HG03108 (cell line): ENCODE data around the gene TENM4.

ENCODE experiments used
- ATAC-seq: cut with Tn5 transposase; IDR thresholded peaks from one replicate; pipeline ENCODE4 v1.9.1; 2021; ENCODE audit warnings: moderate library complexity; ENCODE audit not compliant: unreplicated experiment

TENM4 gene

DNA sequence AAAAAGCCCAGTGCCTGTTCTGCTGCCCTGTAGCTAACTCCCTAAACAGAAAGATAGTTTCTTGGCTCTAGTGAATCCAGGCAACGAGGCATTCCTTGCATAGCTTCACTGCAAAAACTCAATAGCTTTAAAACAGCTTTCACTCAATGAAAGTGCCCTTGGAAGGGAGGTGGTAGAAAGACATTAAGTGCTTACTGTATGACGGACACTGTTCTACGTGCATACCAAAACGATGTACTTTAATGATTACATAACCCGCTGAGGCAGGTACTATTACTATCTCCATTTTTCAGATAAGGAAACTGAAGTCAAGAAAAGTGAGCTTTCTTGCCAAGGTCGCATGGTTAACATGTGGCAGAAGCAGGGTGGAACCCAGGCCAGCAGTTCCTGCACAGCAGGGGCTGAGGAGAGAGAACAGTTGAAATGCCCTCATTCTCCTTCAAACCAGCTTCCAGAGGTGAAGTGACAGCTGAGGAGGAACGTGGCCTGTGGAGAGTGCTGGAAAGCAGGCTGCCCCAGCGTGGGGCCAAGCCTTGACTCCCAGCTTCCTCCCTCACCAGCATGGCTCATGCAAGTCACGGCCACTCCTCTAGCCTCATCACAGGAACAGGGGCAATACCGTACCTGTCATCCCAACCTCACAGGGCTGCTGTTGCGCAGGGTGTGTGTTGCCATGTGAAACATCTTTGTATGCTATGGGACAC lies 638.6 kb downstream of the TENM4 start:
- ATAC-seq = no peak

DNA sequence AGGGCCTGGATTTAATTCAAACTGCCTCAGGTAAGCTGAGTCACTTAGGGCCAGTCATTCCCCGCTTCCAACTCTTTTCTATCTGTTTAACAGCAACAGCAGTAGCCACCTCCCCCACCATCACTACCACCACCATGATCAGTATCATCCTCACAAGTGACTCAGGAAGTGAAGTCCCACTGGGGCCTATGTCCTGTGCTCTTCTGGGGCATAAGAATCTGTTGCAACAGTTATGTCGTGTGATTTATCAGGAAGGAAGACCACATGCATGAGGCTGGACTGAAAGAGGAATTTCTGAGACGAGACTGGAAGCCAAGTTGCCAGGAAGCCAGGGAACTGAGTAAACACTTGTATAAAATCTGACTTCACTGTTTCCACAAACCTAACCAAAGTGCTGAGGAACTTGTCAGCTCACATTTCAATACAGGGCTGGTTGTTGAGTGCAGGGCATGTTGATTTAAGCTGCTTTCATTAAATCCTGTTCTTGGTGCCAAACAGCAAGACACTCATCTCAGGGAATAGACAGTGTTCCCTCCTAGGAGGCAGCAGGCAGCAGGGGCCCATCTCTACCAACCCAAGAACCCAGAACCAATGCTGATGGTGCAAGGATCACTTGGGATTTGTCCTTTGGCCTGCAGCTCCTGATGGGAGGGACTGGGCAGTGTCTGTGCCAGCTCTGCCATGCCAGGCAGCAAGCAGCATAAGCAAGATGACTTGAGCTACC lies 639.5 kb downstream of the TENM4 start:
- no peak for ATAC-seq

DNA sequence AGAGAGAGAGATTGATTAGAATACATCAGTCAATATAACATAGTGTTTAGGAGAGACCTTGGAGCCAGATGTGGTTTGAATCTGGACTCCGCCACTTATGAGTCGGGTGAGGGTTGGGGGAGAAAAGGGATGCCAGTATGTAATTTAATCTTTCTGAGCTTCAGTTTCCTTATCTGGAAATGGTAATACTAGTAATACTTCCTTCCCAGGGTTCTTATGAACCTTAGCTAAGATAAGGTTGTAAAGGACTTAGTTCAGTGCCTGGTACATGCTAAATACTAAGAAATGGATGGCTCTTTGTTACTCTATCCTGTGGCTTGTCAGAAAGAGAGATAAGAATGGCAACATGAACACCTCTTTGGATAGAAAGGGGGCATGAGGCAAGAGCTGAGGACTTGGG lies 640.1 kb downstream of the TENM4 start:
- ATAC-seq = no peak

DNA sequence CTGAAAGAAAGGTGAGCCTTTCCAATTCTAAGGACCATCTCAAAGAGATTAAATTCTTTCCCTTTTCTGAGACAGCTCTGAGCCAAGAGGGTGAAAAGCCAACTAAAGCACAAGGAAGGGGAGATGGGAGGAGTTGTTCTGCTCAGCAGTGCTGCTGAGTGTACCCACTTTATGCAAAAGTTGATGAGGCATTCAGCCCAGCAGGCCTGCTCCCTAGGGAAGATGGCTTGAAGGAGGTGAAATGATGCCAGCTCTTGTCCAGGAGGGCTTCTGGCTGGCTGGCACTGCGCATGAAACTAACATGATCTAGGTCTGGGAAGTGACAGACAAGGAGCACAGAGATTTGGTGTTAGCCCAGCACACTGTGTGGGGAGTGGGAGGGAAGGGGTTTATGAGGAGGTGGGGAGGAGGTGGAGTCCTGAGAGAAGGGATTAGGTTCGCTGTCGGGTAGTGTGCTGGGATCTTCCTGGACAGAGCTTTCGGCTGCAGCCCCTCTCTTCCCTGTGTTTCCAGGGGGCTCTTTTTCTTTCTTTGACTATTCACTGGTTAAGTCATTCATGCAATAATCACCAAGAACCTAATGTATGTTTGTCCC lies 640.6 kb downstream of the TENM4 start:
- ATAC-seq = no peak

DNA sequence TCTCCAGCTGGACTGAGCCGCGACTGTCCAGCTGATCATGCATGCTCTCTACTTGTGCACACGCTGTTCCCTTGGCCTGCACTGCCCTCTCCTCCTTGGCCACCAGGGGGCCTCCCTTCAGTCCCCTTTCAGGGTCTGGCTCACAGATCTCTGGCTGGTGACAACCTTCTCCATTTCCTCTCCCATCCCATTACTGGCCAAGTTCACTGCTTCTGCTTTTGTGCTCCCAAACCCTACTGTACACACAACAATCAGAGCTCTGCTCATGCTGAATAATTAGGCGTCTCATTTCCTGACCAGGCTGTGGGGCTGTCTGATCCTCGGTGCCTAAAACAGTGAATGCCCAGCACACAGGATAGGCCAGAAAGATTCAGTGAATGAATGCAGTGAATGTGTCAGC lies 642.2 kb downstream of the TENM4 start:
- peak; percentile 78 for ATAC-seq

DNA sequence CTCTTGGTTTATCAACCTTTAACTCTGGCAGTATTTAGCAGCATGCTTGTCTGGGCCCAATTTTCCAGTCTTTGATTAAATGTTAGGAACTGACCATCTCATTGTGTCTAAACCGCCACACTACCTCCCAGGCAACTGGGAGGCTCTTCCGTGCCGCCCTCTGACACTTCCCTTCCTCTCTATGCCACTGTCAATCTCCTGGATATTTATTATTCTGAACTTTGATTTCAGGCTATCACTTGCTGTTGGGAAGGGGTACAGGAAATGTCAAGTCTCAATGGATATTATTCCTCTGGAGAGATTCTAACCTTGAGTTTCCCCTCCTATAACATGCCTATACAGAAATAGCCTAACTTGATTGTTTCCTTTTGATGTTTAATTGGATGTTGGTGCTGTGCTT lies 643.3 kb downstream of the TENM4 start:
- ATAC-seq = no peak

DNA sequence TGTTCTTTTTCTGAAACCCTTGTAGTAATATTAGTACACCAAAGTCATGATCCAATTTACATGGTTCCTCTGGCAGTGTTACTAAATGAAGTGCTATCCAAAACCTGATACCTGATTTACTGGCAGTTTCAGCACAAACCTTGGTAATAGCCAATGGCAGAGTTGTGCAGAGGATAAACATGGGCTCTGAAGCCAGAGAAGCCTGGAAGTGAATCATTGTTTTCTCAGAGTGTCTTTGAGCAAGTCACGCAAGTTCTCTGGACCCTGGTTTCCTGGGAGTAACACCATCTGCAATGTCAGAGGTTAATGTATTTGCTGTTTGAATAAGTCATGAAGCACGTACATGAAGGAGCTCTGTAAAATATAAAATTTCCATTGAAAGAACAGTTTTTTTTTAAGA lies 643.9 kb downstream of the TENM4 start:
- no peak for ATAC-seq

DNA sequence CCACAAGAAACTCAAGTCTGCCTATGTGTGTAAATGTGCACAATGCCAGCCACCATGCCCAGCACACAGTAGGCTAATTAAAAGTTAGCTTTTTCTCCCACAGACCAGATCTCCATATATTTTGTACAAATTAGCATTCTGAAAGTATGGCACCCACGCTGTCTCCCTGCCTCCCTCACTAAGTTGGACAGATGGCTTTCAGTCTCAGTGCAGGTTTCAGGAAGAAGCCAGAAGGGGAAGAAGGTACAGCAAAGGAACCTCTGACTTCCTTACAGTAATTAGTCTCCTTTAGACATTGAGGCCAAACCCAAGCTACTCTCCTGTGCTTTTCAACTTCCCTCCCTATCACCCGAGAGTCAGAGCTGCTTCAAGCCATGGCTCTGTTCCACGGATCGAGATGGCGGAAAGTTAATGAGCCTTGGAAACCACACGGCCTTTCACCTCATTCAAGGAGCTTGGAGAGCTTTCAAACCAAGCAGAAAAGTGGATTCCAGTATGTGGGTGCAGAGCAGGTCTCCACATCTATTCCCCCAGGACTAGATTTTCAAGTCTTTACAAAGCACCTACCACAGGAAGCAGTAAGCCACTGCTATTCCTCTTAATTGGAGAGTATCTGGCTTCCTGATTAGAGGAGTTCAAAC lies 645.1 kb downstream of the TENM4 start:
- no peak for ATAC-seq

DNA sequence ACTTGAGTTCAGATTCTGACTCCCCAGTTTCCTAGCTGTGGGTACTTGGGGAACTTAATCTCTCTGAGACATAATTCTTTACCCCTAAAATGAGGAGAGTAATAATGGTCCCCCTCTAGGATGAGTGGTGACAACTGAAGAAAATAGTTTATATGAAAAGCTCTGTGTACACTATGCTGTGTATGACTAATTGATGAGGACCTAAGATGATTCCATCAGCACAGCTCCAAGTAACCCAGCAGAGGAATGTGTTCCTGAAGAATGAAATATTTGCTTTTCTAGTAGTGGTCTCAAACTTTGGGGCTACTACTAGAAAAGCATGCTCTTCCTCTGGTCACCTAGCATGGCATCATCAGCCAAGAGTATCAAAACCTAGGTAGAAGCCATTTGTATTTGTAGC lies 648.9 kb downstream of the TENM4 start:
- no peak for ATAC-seq

DNA sequence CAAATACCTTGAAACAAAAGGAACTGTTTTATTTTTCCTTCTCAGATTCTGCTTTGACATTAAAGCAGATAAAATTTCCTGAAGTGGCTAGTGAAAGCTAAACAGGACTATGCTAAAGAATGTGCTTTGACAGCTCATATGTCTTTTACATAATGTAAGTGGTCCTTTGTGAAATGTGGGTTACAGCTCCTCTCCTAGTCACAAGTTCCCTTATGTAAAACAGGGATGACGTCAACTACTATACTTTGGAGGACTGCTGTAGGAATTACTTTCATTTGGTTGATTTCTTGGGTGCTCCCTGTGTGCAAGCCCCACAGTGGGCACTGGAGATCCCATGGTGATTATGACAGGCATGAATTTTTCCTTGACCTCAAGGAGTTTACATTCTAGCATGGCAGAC lies 649.6 kb downstream of the TENM4 start:
- ATAC-seq = no peak

DNA sequence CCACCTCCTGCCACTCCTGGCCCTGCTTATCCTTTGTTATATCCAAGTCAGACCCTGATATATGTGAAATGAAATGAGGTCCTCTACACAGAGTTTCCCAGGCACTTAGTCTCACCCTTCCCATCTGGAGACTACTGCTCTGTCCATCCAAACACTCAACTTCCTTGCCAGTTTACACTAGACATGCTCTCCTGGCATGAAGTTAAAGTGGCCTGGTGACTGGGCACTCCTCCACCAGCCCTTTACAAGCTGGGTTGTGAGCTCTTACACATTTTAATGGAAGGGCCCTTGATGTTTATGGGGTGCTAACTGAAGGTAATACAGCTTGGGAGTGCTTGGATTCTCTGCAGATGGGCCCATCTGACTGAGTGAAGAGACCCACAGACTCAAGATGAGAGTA lies 650.0 kb downstream of the TENM4 start:
- no peak for ATAC-seq

DNA sequence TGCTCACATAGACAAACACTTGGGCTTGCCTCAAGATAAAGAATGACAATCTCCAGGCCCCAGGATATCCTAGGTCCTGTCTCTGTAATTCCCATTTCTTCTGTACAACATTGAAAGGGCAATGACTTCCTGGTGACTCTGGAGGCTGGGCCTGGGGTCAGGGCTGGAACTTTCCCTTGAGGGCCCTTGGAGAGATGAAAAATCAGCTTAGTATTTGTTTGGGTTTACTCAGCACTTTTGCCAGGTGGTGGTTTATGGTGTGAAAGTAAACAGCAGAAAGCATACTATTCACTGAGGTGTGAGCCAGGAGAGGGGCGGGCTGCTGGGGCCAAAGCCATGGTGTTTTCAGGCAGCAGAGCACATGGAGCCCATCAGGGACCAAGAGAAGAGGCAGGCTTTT lies 651.5 kb downstream of the TENM4 start:
- no peak for ATAC-seq

DNA sequence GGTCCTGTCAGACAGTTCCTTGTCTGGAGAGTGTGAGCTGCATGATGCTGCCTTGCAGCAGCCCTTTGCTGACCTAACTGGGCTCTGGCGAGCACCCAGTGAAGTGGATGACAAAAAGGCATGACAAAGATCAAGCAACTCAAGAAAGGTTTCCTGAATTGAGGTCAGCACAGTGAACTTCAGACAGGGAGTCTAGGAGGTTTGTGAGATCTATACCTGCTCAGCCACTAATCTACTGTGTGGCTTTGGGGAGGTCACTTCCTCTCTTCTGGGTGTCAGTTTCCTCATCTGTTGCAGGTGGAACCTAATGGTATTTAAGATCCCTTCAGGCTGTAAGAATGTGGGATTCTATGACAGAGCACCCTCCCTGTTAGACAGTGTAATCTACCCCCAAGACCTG lies 652.3 kb downstream of the TENM4 start:
- no peak for ATAC-seq

DNA sequence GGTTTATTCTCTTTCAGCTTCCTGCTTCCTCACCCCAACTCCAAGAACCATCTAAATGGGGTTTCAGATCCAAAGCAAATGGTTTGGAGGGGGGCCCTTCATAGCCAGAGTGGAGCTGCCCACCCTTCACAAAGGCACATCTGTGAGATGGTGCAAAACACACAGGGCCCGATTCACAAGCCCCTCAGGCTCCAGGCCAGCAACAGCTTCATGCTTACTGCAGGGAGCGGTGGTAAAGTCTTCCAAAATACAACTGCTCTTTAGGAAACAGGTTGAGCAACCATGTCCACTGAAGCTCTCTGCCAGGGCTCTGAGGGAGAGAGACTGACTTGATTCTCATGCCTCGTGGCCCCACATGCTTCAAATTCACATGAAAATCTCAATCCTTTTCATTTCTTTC lies 653.1 kb downstream of the TENM4 start:
- ATAC-seq = no peak

DNA sequence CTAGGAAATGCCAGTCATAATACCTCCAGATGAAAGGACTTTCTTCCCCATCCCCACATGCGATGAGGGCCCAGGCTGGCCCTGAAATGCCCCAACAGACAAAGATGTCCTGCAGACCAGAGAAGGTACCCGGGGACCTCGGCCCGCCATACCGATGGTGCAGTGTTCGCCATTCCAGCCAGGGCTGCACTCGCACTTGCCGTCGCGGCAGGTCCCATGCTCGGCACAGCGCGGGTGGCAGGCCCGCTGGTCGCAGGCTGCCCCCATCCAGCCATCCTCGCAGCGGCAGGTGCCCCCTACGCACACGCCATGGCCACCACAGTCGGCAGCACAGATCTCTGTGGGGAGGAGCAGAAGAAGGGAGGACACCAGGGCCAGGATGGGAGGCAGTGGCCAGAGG lies 654.1 kb downstream of the TENM4 start:
- no peak for ATAC-seq

DNA sequence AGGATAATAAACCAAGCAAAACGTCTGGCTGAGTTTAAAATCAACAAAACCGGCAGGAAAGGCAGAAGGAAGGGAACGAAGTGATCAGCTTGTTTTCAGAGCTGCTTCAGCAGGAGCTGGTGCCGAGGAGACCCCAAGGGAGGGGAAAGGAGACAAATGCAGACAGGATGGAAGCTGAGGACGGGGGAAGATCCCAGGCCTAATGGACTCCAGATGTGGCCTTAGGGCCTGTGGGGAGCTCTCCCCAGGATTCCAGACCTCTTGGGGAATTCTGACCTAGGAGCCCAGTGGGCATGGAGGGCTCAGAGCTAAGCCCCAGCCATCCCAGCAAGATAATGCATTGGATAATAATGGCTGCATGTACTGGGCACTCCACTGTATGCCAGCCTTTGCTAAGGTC lies 654.7 kb downstream of the TENM4 start:
- no peak for ATAC-seq

DNA sequence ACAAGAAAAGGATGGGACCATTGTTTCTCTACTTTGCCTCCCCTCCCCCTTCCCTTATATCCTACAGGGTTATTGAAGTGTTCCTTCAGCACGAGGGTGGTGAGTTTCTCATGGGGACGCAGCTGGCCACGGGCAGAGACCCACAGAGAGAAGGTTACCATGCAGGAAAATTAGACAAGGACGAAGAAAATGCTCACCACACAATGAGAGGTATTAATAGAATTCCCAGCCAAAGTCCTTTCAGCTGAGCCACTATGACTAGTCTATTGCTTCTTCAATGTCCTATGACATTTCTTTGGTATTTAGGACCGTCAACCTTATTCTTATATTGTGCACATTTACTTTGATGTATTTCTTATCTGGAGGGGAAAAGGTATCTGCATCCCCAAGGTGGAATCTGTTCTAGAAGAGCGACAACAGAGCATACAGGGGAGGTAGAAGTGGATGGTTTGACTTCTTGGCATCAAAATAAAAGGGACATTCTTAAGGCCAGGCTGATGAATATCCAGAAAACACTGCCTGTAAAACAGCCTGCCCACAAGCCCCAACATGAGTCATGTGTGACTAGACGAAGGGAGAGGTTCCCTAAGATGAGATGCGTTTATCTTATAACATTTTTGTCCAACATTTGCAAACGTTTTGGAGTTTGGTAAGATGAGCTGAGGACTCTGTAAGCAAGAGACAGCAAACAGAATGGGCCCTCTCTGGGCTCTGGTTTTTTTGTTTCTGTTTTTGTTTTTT lies 656.3 kb downstream of the TENM4 start:
- ATAC-seq = no peak

DNA sequence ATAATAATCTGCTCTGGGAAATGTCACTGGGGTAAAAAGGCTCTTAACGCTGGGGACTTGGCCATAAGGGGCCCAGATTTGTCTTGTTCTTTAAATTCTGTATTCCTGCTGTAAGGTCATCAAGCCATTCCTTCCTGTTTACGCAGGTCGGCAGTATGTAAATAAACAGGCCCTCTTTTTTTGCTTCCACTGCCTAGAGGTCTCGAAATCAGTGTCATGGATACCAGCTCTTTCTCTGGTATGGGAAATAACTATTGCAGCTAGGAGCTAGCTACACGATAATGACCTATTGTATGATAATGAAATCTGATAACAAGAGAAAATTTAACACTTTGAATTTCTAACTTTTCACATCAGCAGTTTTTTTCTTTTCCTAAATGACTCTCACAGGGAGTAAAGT lies 657.0 kb downstream of the TENM4 start:
- ATAC-seq = no peak

DNA sequence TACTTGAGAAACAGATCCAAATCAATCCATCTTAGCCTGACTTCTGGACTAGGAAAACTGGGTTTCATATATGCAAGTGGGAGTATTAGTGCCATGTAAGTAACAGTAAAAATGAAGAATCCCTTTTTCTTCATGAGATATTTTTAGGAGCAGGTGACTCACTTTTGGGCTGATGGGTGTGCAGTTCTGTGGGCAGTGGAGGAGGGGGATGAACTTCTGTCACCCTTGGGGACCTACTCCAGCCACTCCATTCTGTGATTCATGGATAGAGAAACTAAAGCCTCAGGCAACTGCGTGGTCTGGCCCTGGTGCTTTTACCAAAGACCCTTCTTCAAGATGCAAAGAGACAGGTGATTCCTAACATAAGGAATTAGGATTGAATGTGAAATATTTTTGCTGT lies 657.5 kb downstream of the TENM4 start:
- ATAC-seq = no peak

DNA sequence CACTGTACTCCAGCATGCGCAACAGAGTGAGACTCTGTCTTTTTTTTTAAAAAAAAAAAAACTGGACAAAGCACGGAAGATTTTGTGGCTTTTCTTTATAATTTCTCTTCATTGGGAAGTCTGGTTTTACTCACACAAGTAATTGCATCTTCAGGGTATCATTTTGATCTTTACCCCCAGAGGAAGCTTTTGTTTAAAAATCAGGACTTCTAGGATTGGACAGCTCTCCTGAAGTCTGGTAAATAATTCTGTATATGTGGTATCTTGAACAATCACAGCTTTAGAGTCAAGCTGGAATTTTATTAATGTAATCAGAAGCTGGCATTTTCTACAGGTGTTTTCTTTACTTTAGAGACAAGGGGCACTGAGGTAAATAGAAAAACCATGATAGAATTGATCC lies 658.1 kb downstream of the TENM4 start:
- no peak for ATAC-seq

DNA sequence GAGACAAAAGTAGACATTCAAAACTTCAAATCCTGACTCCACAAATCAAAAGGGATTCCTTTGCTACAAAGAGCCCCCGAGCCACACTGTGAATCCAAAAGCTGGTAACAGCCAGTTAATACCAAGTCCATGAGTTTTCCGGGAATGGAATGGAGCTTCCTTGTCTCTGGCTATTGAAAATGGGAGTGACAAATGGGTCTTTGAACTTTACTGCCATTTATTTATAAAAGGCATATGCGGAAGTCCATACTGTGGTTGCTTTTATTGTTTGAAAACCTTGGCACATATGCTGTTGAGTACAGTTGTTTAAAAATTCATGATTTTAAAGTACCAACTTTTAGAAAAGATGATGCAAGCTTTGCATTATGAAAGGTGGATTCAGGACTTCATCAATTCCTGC lies 659.9 kb downstream of the TENM4 start:
- no peak for ATAC-seq
